Measurements from ENCODE around the gene RNF113B. TPM values are rescaled to one million over a fixed set of nuclear protein-coding genes. Genes with fewer than 3 reads are reported as not detected.
A peak's percentile ranks its signal among the peaks of the same experiment; 100 is the strongest.

Gene RNF113B
- total RNA-seq, 1 experiment from 2014 or later: not detected

GRCh38 chr13:98219685-98220084 is 42.6 kb upstream of the RNF113B start:
- Histone ChIP-seq H3K36me3 (ENCODE audit: low read depth) (no peaks in the 10 kb centered on the region), H3K79me2 (ENCODE audit: low read depth) (peaks cover 19% of the 10 kb centered on the region; the same call in 1 of the 2 replicates), H3K4me1 (replicated peaks; ENCODE audit: insufficient read depth) (peaks cover 31% of the 10 kb centered on the region), H3F3A (ENCODE audit: insufficient read depth, low read depth) (peaks cover 20% of the 10 kb centered on the region), H3K27ac (no peak overlapping the region), H3K27me3 (ENCODE audit: insufficient read depth, low read depth) (no peaks in the 10 kb centered on the region), H2AFZ (no peak overlapping the region), H3K4me3 (no peak overlapping the region), H3K9me3 (ENCODE audit: insufficient read depth, low read depth) (no peaks in the 10 kb centered on the region), H3K9me2 (ENCODE audit: insufficient read depth) (no peaks in the 10 kb centered on the region), H3K4me2 (no peak overlapping the region), H4K20me1 (ENCODE audit: insufficient read depth) (no peaks in the 10 kb centered on the region)
- POLR2A ChIA-PET (ENCODE audit: unreplicated experiment): no interaction called here
- no peak for DNase-seq
- no TSS peak for BruUV-seq (replicated peaks)
- intact Hi-C loops (cut with micrococcal nuclease; ENCODE audit: unreplicated experiment): no loop called here
- CTCF ChIA-PET: interaction anchor here (0.6 kb wide), 1 partner anchor 1094 kb away, joined by 3 read pairs; no protein-coding TSS in a partner anchor
- no peak for TF ChIP-seq EZH2 (IDR thresholded peaks at IDR 0.05; ENCODE audit: low read depth)
- TF ChIP-seq, protein P1, sequence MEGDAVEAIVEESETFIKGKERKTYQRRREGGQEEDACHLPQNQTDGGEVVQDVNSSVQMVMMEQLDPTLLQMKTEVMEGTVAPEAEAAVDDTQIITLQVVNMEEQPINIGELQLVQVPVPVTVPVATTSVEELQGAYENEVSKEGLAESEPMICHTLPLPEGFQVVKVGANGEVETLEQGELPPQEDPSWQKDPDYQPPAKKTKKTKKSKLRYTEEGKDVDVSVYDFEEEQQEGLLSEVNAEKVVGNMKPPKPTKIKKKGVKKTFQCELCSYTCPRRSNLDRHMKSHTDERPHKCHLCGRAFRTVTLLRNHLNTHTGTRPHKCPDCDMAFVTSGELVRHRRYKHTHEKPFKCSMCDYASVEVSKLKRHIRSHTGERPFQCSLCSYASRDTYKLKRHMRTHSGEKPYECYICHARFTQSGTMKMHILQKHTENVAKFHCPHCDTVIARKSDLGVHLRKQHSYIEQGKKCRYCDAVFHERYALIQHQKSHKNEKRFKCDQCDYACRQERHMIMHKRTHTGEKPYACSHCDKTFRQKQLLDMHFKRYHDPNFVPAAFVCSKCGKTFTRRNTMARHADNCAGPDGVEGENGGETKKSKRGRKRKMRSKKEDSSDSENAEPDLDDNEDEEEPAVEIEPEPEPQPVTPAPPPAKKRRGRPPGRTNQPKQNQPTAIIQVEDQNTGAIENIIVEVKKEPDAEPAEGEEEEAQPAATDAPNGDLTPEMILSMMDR (conservative IDR thresholded peaks at IDR 0.05): no peak

- no peaks in the 10 kb centered on the region for H3K36me3 ChIP-seq (ENCODE audit: low read depth)
- intact Hi-C loops (cut with micrococcal nuclease; ENCODE audit: unreplicated experiment): no loop called here
- POLR2A ChIA-PET (ENCODE audit: unreplicated experiment): no interaction called here
- no peak for DNase-seq
- H2AFZ ChIP-seq: no peak overlapping the region
- no TSS peak for BruUV-seq (replicated peaks)
- H3K4me1 ChIP-seq (replicated peaks; ENCODE audit: insufficient read depth): peaks cover 51% of the 10 kb centered on the region
- peaks cover 40% of the 10 kb centered on the region for H3F3A ChIP-seq (ENCODE audit: insufficient read depth, low read depth)
- TF ChIP-seq, protein P1 (conservative IDR thresholded peaks at IDR 0.05): no peak
- no peak for TF ChIP-seq EZH2 (IDR thresholded peaks at IDR 0.05; ENCODE audit: low read depth)
- no peaks in the 10 kb centered on the region for H4K20me1 ChIP-seq (ENCODE audit: insufficient read depth)
- no peaks in the 10 kb centered on the region for H3K9me3 ChIP-seq (ENCODE audit: insufficient read depth, low read depth)
- no peaks in the 10 kb centered on the region for H3K9me2 ChIP-seq (ENCODE audit: insufficient read depth)
- H3K27me3 ChIP-seq (ENCODE audit: insufficient read depth, low read depth): no peaks in the 10 kb centered on the region
- no peak overlapping the region for H3K4me2 ChIP-seq
- H3K79me2 ChIP-seq (ENCODE audit: low read depth): peaks cover 15% of the 10 kb centered on the region; the same call in 1 of the 2 replicates
- H3K27ac ChIP-seq: no peak overlapping the region
- CTCF ChIA-PET: no interaction called here
- no peak overlapping the region for H3K4me3 ChIP-seq
These were observed 40.5 kb upstream of the RNF113B start for GRCh38 chr13:98217597-98217996.

- H2AFZ ChIP-seq: no peak overlapping the region
- H3K9me2 ChIP-seq (ENCODE audit: insufficient read depth): no peaks in the 10 kb centered on the region
- H3K4me1 ChIP-seq (replicated peaks; ENCODE audit: insufficient read depth): peaks cover 54% of the 10 kb centered on the region
- H3K27me3 ChIP-seq (ENCODE audit: insufficient read depth, low read depth): no peaks in the 10 kb centered on the region
- DNase-seq: no peak
- H3F3A ChIP-seq (ENCODE audit: insufficient read depth, low read depth): peaks cover 37% of the 10 kb centered on the region
- ChIA-PET POLR2A (ENCODE audit: unreplicated experiment) (no interaction called here), CTCF (no interaction called here)
- TF ChIP-seq EZH2 (IDR thresholded peaks at IDR 0.05; ENCODE audit: low read depth): no peak
- TF ChIP-seq, protein P1 (conservative IDR thresholded peaks at IDR 0.05): no peak
- peaks cover 15% of the 10 kb centered on the region; the same call in 1 of the 2 replicates for H3K79me2 ChIP-seq (ENCODE audit: low read depth)
- H3K27ac ChIP-seq: peak overlapping the region; percentile 92
- H3K9me3 ChIP-seq (ENCODE audit: insufficient read depth, low read depth): no peaks in the 10 kb centered on the region
- BruUV-seq (replicated peaks): no TSS peak
- no peak overlapping the region for H3K4me3 ChIP-seq
- H4K20me1 ChIP-seq (ENCODE audit: insufficient read depth): no peaks in the 10 kb centered on the region
- H3K36me3 ChIP-seq (ENCODE audit: low read depth): no peaks in the 10 kb centered on the region
- intact Hi-C loops (cut with micrococcal nuclease; ENCODE audit: unreplicated experiment): no loop called here
- H3K4me2 ChIP-seq: peak overlapping the region; percentile 80
These were observed 39.7 kb upstream of the RNF113B start for GRCh38 chr13:98216711-98217285.

All from PC-9 (cell line).